Measurements from ENCODE around the gene MAST2.
A peak's percentile ranks its signal among the peaks of the same experiment; 100 is the strongest.
"Not testable (repeated sequence)": the region's sequence is repeated elsewhere in the genome, so short reads cannot be mapped to it uniquely, and the experiment has no call there.

Gene MAST2

DNA sequence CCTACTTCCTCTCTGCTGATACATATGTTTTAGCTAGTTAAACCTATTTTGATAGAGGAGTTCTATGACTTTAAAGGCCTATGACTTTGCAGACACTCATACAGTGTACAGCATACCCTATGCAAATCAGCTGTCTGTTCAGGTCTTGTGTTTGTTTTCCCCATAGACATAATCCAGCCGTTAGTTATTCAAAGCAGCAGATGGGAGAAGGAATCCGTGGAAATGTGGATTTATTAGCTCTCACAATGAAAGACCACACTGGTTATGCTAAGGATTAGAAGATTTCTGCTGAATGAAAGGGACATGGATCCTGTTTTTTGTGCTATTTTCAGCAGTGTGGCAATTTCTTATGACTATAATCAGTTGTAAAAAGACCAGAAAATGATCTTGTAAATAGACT is 59.8 kb downstream of the MAST2 start:
- ATAC-seq: no peak
- no peaks in the 10 kb centered on the region for H3K27me3 Mint-ChIP-seq
- H3K4me1 Mint-ChIP-seq: peaks cover 17% of the 10 kb centered on the region

GRCh38 chr1:45864167-45865106 is 61.0 kb downstream of the MAST2 start:
- H3K9me3 Mint-ChIP-seq: no peaks in the 10 kb centered on the region
- no peak overlapping the region for H3K27ac Mint-ChIP-seq
- ATAC-seq: no peak
- H3K4me3 Mint-ChIP-seq: no peak overlapping the region
- H3K27me3 Mint-ChIP-seq: peaks cover 9% of the 10 kb centered on the region
- no peak for DNase-seq
- H3K4me1 Mint-ChIP-seq: peaks cover 17% of the 10 kb centered on the region

More for the DNA sequence above, 59.8 kb downstream of the MAST2 start:
- Mint-ChIP-seq H3K27ac (no peak overlapping the region), H3K4me3 (no peak overlapping the region), H3K9me3 (no peaks in the 10 kb centered on the region)
- no peak for DNase-seq

DNA sequence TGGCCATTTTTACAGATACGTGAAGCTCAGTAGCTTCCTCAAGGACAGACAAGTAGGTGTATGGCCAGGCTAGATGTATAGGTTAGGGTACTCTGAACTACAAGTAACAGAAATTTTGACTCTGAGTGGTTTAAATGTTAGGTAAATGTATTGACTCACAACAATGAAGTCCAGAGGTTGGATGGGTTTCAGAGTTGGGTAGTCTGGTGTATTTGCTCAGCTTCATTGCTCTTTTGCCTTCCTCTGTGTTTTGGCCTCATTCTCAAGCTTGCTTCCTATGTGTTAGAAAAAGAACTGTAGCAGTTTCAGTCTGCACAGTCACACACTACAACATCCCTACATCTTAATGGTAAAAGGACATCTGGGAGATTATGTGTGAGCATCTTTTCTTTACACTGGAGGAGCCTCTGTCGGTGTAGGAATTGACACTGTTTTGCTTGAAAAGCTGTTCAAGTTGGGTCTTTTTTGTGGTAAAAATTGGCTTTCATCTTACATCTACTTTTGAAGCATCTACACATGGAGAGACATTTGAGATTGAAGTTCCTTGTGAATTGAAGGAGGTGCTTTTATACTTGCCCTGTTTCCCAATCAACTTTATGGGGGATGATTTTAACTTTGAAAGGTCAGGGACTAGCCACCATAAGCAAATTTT is 64.4 kb downstream of the MAST2 start:
- H3K4me3 Mint-ChIP-seq: no peak overlapping the region
- H3K4me1 Mint-ChIP-seq: peaks cover 8% of the 10 kb centered on the region
- no peaks in the 10 kb centered on the region for H3K9me3 Mint-ChIP-seq
- ATAC-seq: no peak
- DNase-seq: no peak
- peaks cover 10% of the 10 kb centered on the region for H3K27me3 Mint-ChIP-seq
- H3K27ac Mint-ChIP-seq: no peak overlapping the region

DNA sequence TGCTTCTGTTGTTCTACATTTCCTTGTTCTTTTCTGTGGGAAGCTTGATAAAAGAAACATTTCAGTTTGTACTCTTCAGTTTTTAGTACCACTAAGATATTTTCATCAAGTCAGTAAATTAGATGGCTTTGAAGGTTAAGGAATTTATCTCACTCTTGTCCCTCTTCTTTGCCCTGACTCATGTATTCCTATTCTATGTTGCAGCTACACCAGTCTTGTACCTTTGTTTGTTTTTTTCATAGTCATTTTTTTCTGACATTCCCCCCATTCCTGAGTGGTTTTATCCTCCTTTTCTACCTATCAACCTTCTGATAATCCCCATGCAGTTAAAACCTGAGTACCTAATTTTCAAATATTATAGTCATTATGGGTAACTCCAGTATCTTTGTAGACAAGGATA is 65.4 kb downstream of the MAST2 start:
- Mint-ChIP-seq H3K27me3 (peaks cover 10% of the 10 kb centered on the region), H3K27ac (no peak overlapping the region), H3K4me3 (no peak overlapping the region), H3K9me3 (no peaks in the 10 kb centered on the region), H3K4me1 (peaks cover 8% of the 10 kb centered on the region)
- DNase-seq: no peak
- no peak for ATAC-seq

DNA sequence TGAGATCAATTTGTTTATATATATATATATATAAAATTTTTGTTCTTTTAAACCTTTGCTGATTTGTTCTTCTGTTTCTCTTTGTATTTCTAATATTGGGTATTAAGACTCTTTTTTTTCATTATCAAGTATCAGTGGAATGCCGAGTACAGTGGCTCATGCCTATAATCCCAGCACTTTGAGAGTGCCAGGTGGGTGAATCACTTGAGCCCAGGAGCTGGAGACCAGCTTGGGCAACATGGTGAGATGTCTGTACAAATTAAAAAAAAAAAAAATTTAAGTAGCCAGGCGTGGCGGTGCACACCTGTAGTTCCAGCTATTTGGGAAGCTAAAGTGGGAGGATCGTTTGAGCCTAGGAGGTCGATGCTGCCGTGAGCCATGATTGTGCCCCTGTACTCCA is 67.1 kb downstream of the MAST2 start:
- Mint-ChIP-seq H3K4me3 (no peak overlapping the region), H3K9me3 (no peaks in the 10 kb centered on the region), H3K4me1 (peaks cover 8% of the 10 kb centered on the region), H3K27me3 (peaks cover 10% of the 10 kb centered on the region), H3K27ac (no peak overlapping the region)
- DNase-seq (no peak), ATAC-seq (no peak)

- not testable (repeated sequence) for H3K27me3 Mint-ChIP-seq, H3K27ac Mint-ChIP-seq, DNase-seq, H3K4me1 Mint-ChIP-seq, H3K4me3 Mint-ChIP-seq, H3K9me3 Mint-ChIP-seq, ATAC-seq
Observed at GRCh38 chr1:45872173-45872801, 68.9 kb downstream of the MAST2 start.

- no peak for ATAC-seq
- Mint-ChIP-seq H3K9me3 (no peaks in the 10 kb centered on the region), H3K4me1 (no peaks in the 10 kb centered on the region), H3K4me3 (no peak overlapping the region), H3K27me3 (no peaks in the 10 kb centered on the region), H3K27ac (no peak overlapping the region)
- DNase-seq: no peak
Observed at GRCh38 chr1:45876000-45876617, 72.7 kb downstream of the MAST2 start.

DNA sequence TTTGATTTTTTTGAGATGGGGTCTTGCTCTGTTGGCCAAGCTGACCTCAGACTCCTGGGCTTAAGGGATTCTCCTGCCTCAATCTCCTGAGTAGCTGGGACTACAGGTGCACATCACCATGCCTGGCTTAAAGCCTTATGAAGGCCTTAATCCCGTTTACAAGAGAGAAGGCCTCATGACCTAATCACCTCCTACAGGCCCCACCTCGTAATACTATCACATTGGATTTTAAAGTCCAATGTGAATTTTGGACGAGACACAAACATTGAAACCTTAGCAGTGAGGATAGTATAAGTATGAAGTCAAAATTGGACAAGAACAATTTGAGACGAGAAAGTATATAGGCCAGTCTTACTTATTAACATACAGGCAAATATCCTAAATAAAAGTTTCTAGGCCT is 73.9 kb downstream of the MAST2 start:
- Mint-ChIP-seq H3K4me3 (no peak overlapping the region), H3K27ac (no peak overlapping the region), H3K4me1 (no peaks in the 10 kb centered on the region), H3K27me3 (no peaks in the 10 kb centered on the region), H3K9me3 (no peaks in the 10 kb centered on the region)
- DNase-seq (no peak), ATAC-seq (no peak)

- Mint-ChIP-seq H3K4me1 (no peaks in the 10 kb centered on the region), H3K27ac (no peak overlapping the region), H3K27me3 (no peaks in the 10 kb centered on the region), H3K4me3 (no peak overlapping the region), H3K9me3 (no peaks in the 10 kb centered on the region)
- DNase-seq (no peak), ATAC-seq (no peak)
Observed at GRCh38 chr1:45879885-45880598, 76.6 kb downstream of the MAST2 start.

DNA sequence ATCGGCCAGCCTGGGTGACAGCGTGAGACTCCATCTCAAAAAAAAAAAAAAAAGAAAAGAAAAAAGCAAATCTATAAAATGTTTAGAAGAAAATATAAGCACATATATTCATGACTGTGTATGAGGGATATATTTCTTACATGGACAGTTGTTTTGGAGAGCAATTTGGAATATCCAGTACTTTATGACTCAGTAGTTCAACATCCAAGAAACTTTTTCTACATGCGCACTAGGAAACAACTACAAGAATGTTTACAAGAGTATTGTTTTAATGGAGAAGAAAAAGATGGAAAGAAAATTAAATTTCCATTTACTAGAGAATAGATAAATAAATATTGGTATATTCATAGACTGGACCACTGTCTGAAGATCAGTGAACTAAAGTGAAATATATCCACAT is 77.5 kb downstream of the MAST2 start:
- DNase-seq: no peak
- H3K4me1 Mint-ChIP-seq: no peaks in the 10 kb centered on the region
- H3K9me3 Mint-ChIP-seq: no peaks in the 10 kb centered on the region

DNA sequence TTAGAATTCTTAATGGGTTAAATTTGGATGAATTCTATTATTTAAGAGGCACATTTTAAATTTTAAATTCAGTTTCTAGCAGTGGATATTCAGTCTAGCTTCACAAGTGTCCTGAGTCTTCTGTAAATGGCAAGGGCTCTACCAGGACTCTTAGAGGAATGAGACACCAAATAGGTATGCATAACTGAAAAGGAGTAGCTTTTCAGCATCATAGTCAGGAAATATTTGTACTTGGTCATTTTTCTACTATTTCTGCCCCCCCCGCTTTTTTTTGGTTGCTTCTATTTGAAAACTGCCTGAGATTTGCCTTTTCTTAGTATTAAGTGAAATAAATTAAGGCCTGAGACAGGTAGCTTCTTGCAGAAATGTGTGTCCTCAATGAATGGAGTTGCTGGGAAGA is 80.2 kb downstream of the MAST2 start:
- ATAC-seq (no peak), DNase-seq (no peak)
- Mint-ChIP-seq H3K27me3 (no peaks in the 10 kb centered on the region), H3K9me3 (no peaks in the 10 kb centered on the region), H3K27ac (no peak overlapping the region), H3K4me1 (peaks cover 18% of the 10 kb centered on the region), H3K4me3 (no peak overlapping the region)

More for the DNA sequence above, 77.5 kb downstream of the MAST2 start:
- no peak overlapping the region for H3K4me3 Mint-ChIP-seq
- no peak overlapping the region for H3K27ac Mint-ChIP-seq
- H3K27me3 Mint-ChIP-seq: no peaks in the 10 kb centered on the region
- no peak for ATAC-seq

DNA sequence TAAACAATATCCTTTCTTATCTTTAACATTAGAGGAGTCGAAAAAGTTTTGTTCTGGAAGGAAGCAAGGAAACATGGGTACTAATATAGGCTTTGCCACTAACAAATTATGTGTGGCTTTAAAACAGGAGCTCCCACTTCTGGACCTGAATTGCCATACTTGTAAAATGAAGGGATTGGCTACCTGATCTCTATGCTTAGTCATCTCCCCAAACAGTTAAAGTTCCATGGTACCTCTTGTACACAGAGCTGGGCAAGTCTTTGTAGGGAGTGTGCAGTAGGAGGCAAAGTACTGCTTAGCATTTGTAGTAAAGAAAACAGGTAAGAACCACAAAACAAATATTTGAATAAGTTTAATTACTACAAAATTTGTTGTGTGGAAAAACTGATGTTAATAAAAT is 81.3 kb downstream of the MAST2 start:
- Mint-ChIP-seq H3K4me1 (peaks cover 18% of the 10 kb centered on the region), H3K27ac (peak overlapping the region in 1 of 2 donors; percentile 11), H3K9me3 (no peaks in the 10 kb centered on the region), H3K4me3 (no peak overlapping the region), H3K27me3 (no peaks in the 10 kb centered on the region)
- no peak for DNase-seq
- no peak for ATAC-seq

DNA sequence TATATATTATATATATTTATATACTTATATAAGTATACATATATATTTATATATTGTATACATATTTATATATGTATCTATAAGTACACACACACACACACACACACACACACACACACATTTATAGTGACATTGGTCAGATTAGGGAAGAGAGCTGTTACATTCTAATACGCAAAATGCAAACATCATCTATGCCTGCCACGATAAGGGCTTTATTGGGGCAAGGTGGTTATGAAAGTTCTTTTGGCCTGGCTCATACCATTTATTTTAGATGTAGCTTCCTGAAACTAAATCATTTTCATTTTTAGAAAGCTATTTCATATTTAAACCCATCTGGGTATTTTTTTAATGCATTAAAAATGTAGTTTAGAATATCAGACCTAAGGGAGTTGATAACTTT is 82.8 kb downstream of the MAST2 start:
- Mint-ChIP-seq H3K9me3 (no peaks in the 10 kb centered on the region), H3K27ac (peak overlapping the region in 1 of 2 donors; percentile 95), H3K27me3 (no peaks in the 10 kb centered on the region), H3K4me1 (peaks cover 18% of the 10 kb centered on the region), H3K4me3 (peak overlapping the region in 1 of 2 donors; percentile 64)
- ATAC-seq (no peak), DNase-seq (no peak)

DNA sequence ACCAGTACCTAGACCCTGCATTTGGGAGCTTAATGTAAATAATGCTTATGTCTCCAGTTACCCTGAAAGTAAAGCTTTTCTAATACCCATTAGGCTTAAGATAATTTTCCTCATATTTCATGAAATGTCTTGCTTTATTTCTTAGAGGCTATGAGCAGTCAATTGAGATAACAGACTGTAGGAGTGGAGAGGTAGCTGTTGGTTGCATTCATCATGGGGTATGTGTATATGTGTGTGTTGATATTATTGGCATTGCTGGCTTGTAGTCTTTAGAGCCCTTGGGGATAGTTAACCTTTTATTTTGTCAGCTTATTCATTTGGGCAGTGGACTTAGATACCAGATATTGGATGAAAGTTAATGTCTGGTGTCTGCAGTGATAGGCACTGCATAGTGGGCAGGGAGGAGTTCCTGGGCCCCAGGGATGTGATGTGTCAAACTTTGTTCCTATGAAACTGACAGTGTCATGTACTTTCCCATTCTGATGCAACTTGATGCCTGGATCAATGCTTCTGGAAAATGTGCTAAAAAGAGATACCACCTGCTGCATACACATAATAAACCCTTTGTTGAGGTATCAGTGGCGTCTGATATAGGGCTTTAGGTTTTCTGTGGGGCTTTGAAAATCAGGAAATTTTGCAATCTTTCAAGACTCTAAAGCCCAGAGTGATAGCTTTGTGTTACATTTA is 83.9 kb downstream of the MAST2 start:
- Mint-ChIP-seq H3K27ac (peak overlapping the region; percentile 4 to 95), H3K4me1 (peaks cover 18% of the 10 kb centered on the region), H3K4me3 (peak overlapping the region; percentile 22 to 64), H3K9me3 (no peaks in the 10 kb centered on the region), H3K27me3 (no peaks in the 10 kb centered on the region)
- ATAC-seq (peak; percentile 87), DNase-seq (peak in 1 of 2 donors; percentile 24)

GRCh38 chr1:45890078-45890477 is 86.7 kb downstream of the MAST2 start:
- Mint-ChIP-seq H3K9me3 (no peaks in the 10 kb centered on the region), H3K4me3 (no peak overlapping the region), H3K27me3 (no peaks in the 10 kb centered on the region), H3K27ac (no peak overlapping the region), H3K4me1 (peaks cover 18% of the 10 kb centered on the region)
- no peak for DNase-seq
- ATAC-seq: no peak

All from stimulated activated naive CD8-positive, alpha-beta T cell treated with anti-CD3 and anti-CD28 coated beads, Interleukin-15, amount 100 ng/mL, for 72 hours (primary cell).